Measurements from ENCODE around the gene PLA2G2C. TPM values are rescaled to one million over a fixed set of nuclear protein-coding genes. Genes with fewer than 3 reads are reported as not detected.

PLA2G2C gene
- total and polyA plus RNA-seq, 2 of the 8 experiments (the other 6 are each of a cell fraction or from before 2014, with no cell fraction given): not detected

GRCh38 chr1:20142001-20142710 is 44.2 kb downstream of the PLA2G2C start (continued):
- TF ChIP-seq CHD7 (IDR thresholded peaks at IDR 0.05; ENCODE audit: insufficient replicate concordance, low read length): no peak
- no peak for TF ChIP-seq RFX5 (IDR thresholded peaks at IDR 0.05; ENCODE audit: borderline replicate concordance, low read depth, low read length)
- TF ChIP-seq BRCA1 (IDR thresholded peaks at IDR 0.05; ENCODE audit: low read depth, low read length): no peak
- TF ChIP-seq YY1 (IDR thresholded peaks at IDR 0.05; ENCODE audit: low read depth, low read length): no peak
- no peak for TF ChIP-seq PHF8 (conservative IDR thresholded peaks at IDR 0.05; ENCODE audit: low read depth, low read length)
- TF ChIP-seq RAD21 (IDR thresholded peaks at IDR 0.05 in 1 of 2, conservative IDR thresholded peaks at IDR 0.05 in 1 of 2; ENCODE audit: low read depth in 2 of 2, low read length in 2 of 2): no peak

All from H1 (cell line).